Prostate gland (tissue), 2 donors: ENCODE measurements around the gene DLEC1. TPM values are rescaled to one million over a fixed set of nuclear protein-coding genes. Genes with fewer than 3 reads are reported as not detected.
"Not testable (repeated sequence)": the region's sequence is repeated elsewhere in the genome, so short reads cannot be mapped to it uniquely, and the experiment has no call there.

ENCODE experiments used
- DNase-seq: peaks from one replicate; pipeline ENCODE4 v3.0.0-alpha.2; 2019; ENCODE audit warnings: low spot score
- H3K27ac ChIP-seq, 2 donors: fragments of 200-600 bp; sonication (generic); 2 replicates each; pipeline ENCODE4 v1.5.1; 2017 to 2019
- H3K27me3 ChIP-seq: fragments of 200-600 bp; sonication (generic); replicated peaks from 2 replicates; pipeline ENCODE4 v1.5.1; 2019; ENCODE audit not compliant: insufficient read depth
- H3K36me3 ChIP-seq, 2 donors: fragments of 200-600 bp; sonication (generic); 1 replicate in 1 of 2; 2 replicates in 1 of 2; pipeline versions ENCODE4 v1.5.1 to v1.8.1; 2017 to 2019
- H3K4me1 ChIP-seq: fragments of 200-600 bp; sonication (generic); replicated peaks from 2 replicates; pipeline ENCODE4 v1.5.1; 2019
- H3K4me3 ChIP-seq, 2 donors: fragments of 200-600 bp; sonication (generic); 2 replicates each; pipeline ENCODE4 v1.5.1; 2017 to 2019
- H3K9me3 ChIP-seq: fragments of 200-600 bp; sonication (generic); 2 replicates; pipeline ENCODE4 v1.5.1; 2017
- POLR2A ChIP-seq: fragments of 450-650 bp; IDR thresholded peaks from one replicate; pipeline ENCODE4 v1.6.1; 2016; ENCODE audit warnings: antibody characterized with exemption, mild to moderate bottlenecking
- POLR2AphosphoS5 ChIP-seq: sonication (generic); formaldehyde crosslinking; IDR thresholded peaks from one replicate; pipeline ENCODE4 v1.6.1; 2017; ENCODE audit warnings: antibody characterized with exemption
- WGBS: methylation state at CpG from one replicate; pipeline ENCODE4 v1.1.5; 2018; 5-methylcytosine and 5-hydroxymethylcytosine counted together
- intact Hi-C: fragments of 100-400 bp; cut with DNase I; formaldehyde crosslinking; loops from one replicate; pipeline ENCODE4 v1.14.2; 2022
- total RNA-seq, 2 donors: library from RNA; depleted of rRNA; stranded (reverse); fragments of >200 nt; gene quantifications; one replicate each; pipeline ENCODE4 v1.1.0, GENCODE V29; 2016
- TF ChIP-seq, protein P1 (sequence below), 4 experiments: fragments of 200-600 bp in 2 of 4; fragments of 450-650 bp in 2 of 4; sonication (generic) in 2 of 4; IDR thresholded peaks; 1 replicate in 3 of 4; 2 replicates in 1 of 4; pipeline ENCODE4 v1.5.1; 2016 to 2019; ENCODE audit warnings: antibody characterized with exemption in 4 of 4, mild to moderate bottlenecking in 2 of 4, moderate library complexity in 2 of 4

Gene DLEC1
- total RNA-seq, 2 donors from 2014 or later, result 0.32 to 13.1 TPM

DNA sequence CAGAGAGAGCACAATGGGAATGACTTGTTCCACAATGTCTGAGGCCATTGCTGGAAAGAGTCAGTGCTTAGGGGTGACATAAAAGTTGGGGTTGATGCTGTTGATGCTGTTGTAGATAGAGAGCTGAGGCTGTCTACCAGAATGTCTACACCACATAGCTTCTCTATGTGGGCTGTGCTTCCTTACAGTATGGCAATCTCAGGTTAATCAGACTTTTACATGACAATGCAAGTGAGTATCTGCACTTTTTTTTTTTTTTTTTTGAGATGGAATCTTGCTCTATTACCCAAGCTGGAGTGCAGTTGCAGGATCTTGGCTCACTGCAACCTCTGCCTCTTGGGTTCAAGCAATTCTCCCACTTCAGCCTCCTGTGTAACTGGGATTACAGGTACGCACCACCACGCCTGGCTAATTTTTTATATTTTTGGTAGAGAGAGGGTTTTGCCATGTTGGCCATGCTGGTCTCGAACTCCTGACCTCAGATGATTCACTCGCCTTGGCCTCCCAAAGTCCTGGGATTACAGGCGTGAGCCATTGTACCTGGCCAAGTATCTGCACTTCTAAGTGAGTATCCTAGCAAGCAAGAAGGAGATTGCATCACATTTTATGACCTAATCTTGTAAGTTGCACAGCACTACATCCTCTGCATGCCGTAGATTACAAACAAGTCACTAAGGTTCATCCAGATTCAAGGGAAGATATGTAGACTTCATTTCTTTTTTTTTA lies 28.7 kb downstream of the DLEC1 start:
- Histone ChIP-seq H3K36me3 (no peaks in the 10 kb centered on the region), H3K27ac (no peak overlapping the region), H3K9me3 (no peaks in the 10 kb centered on the region), H3K4me1 (no peaks in the 10 kb centered on the region), H3K4me3 (no peak overlapping the region), H3K27me3 (no peaks in the 10 kb centered on the region)
- intact Hi-C loops, result no loop called here
- DNase-seq, result no peak
- TF ChIP-seq, protein P1, sequence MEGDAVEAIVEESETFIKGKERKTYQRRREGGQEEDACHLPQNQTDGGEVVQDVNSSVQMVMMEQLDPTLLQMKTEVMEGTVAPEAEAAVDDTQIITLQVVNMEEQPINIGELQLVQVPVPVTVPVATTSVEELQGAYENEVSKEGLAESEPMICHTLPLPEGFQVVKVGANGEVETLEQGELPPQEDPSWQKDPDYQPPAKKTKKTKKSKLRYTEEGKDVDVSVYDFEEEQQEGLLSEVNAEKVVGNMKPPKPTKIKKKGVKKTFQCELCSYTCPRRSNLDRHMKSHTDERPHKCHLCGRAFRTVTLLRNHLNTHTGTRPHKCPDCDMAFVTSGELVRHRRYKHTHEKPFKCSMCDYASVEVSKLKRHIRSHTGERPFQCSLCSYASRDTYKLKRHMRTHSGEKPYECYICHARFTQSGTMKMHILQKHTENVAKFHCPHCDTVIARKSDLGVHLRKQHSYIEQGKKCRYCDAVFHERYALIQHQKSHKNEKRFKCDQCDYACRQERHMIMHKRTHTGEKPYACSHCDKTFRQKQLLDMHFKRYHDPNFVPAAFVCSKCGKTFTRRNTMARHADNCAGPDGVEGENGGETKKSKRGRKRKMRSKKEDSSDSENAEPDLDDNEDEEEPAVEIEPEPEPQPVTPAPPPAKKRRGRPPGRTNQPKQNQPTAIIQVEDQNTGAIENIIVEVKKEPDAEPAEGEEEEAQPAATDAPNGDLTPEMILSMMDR (IDR thresholded peaks at IDR 0.05), result no peak
- TF ChIP-seq POLR2AphosphoS5 (no peak), POLR2A (no peak)
- WGBS, result 94% methylated on average over 6 of the region's 6 CpGs

DNA sequence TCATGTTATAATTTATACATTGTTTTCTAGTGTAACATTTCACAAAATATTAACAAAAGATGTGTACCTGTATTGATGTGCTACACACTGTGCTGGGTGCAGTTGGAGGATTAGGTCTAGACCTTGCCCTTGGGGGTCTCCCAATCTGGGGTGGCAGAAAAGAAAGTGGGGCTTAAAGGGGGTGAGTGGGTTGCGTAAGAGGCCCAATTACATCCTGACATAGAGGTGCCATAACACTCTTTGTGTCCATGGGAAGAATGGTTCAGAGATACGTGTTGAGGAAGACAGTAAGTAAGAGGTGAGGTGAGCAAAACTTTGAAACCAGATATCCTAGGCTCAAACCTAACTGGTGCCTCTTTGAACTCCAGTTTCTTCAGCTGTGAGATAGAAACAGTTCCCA lies 31.0 kb downstream of the DLEC1 start:
- H3K4me3 ChIP-seq, result no peak overlapping the region
- H3K27me3 ChIP-seq, result no peaks in the 10 kb centered on the region
- H3K9me3 ChIP-seq, result no peaks in the 10 kb centered on the region
- WGBS, result 84% methylated on average over 2 of the region's 2 CpGs
- no peak for DNase-seq
- H3K27ac ChIP-seq, result no peak overlapping the region
- TF ChIP-seq POLR2A (no peak), POLR2AphosphoS5 (no peak)
- TF ChIP-seq, protein P1 (IDR thresholded peaks at IDR 0.05), result no peak
- H3K4me1 ChIP-seq, result no peaks in the 10 kb centered on the region
- intact Hi-C loops, result no loop called here
- H3K36me3 ChIP-seq, result no peaks in the 10 kb centered on the region

DNA sequence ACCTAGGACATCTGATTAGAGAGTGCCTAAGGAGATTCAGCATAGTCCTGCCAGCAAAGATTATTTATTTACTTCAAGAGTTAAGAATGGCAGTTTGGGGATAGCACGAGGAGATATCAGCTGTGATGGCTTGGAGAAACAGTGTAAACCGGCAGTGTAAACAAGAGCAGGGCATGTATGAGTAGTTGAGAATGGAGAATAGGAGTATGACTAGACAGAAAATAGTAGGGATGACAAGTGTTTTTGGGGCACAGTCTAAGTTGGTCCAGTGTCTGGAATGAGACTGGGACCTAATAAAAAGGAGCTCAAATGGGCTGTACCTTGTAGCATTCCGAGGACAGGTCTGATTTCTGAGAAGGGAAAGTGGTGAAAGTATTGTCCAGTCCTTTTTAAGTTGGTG lies 38.1 kb downstream of the DLEC1 start:
- H3K27ac ChIP-seq, H3K9me3 ChIP-seq, DNase-seq, H3K4me3 ChIP-seq, H3K36me3 ChIP-seq, H3K4me1 ChIP-seq, H3K27me3 ChIP-seq, intact Hi-C loops: not testable (repeated sequence)
- 55% methylated on average over 3 of the region's 3 CpGs for WGBS

DNA sequence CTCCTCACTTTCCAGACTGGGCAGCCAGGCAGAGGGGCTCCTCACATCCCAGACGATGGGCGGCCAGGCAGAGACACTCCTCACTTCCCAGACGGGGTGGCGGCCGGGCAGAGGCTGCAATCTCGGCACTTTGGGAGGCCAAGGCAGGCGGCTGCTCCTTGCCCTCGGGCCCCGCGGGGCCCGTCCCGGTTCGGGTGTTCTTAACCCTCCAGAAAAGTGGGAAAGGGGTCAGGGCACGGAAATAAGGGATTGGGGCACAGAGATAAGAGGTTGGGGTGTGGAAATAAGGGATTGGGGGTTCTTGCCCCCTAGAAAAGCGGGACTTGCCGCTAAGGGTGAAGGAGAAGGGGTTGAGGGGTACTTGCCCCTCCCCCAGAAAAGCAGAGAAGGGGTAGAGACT lies 43.3 kb downstream of the DLEC1 start:
- H3K27me3 ChIP-seq, intact Hi-C loops, H3K4me1 ChIP-seq, H3K4me3 ChIP-seq, DNase-seq, H3K9me3 ChIP-seq, H3K36me3 ChIP-seq, H3K27ac ChIP-seq: not testable (repeated sequence)
- 94% methylated on average over 12 of the region's 16 CpGs for WGBS

DNA sequence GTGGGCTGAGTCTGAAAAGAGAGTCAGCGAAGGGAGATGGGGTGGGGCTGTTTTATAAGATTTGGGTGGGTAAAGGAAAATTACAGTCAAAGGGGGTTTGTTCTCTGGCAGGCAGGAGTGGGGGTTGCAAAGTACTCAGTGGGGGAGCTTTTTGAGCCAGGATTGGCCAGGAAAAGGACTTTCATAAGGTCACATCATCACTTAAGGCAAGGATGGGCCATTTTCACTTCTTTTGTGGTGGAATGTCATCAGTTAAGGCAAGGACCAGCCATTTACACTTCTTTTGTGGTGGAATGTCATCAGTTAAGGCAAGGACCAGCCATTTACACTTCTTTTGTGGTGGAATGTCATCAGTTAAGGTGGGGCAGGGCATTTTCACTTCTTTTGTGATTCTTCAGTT lies 44.2 kb downstream of the DLEC1 start:
- H3K27ac ChIP-seq, intact Hi-C loops, H3K27me3 ChIP-seq, H3K4me3 ChIP-seq, H3K4me1 ChIP-seq, H3K36me3 ChIP-seq, H3K9me3 ChIP-seq, DNase-seq: not testable (repeated sequence)
- WGBS, result 80% methylated on average over 1 of the region's 1 CpG

DNA sequence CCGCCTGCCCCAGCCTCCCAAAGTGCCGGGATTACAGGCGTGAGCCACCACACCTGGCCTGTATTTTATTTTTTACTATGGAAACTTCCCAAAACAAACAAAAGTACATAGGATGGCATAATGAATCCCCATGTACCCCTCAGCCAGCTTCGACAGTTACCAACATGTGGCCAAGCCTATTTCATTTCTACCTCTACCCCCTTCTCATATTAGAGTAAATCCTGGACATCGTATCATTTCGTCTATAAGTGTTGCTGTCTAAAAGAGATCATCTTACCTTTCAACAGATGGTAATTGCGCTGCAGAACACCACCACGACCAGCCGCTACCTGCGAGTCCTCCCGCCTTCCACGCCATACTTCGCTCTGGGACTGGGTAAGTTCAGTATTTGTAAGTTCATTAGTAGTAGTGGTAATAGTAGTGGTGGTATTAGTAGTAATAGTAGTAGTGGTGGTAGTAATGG lies 44.9 kb downstream of the DLEC1 start:
- WGBS, result 97% methylated on average over 13 of the region's 13 CpGs
- Histone ChIP-seq H3K4me3 (no peak overlapping the region), H3K36me3 (no peaks in the 10 kb centered on the region), H3K9me3 (no peaks in the 10 kb centered on the region), H3K27ac (no peak overlapping the region), H3K4me1 (no peaks in the 10 kb centered on the region), H3K27me3 (no peaks in the 10 kb centered on the region)
- DNase-seq, result no peak
- intact Hi-C loops, result no loop called here
- TF ChIP-seq, protein P1 (IDR thresholded peaks at IDR 0.05), result no peak
- no peak for TF ChIP-seq POLR2AphosphoS5
- no peak for TF ChIP-seq POLR2A
